GM18502 (cell line): ENCODE data around the gene PILRB.
"Not testable (repeated sequence)": the region's sequence is repeated elsewhere in the genome, so short reads cannot be mapped to it uniquely, and the experiment has no call there.

ENCODE experiments used
- ATAC-seq: cut with Tn5 transposase; IDR thresholded peaks from one replicate; pipeline ENCODE4 v1.9.1; 2021; ENCODE audit warnings: mild to moderate bottlenecking; ENCODE audit not compliant: unreplicated experiment, poor library complexity

Gene PILRB

GRCh38 chr7:100358027-100358856 is at the start of gene PILRB:
Gene PILRB, plus strand, starts transcription at chr7:100358117. Its CDS starts 186 bp downstream, at chr7:100358303.
- peak; percentile 49 for ATAC-seq

- ATAC-seq: not testable (repeated sequence)
These were observed 39.6 kb upstream of the PILRB start for GRCh38 chr7:100318329-100318728.

- not testable (repeated sequence) for ATAC-seq
These were observed 36.3 kb upstream of the PILRB start for GRCh38 chr7:100321648-100322047.

GRCh38 chr7:100324194-100324593 is 33.7 kb upstream of the PILRB start:
- ATAC-seq: not testable (repeated sequence)

GRCh38 chr7:100325671-100326070 is 32.2 kb upstream of the PILRB start:
- not testable (repeated sequence) for ATAC-seq

GRCh38 chr7:100326914-100327313 is 31.0 kb upstream of the PILRB start:
- not testable (repeated sequence) for ATAC-seq

- ATAC-seq: peak; percentile 95
These were observed 22.1 kb upstream of the PILRB start for GRCh38 chr7:100335566-100336466.

GRCh38 chr7:100338083-100338696 is 19.7 kb upstream of the PILRB start:
- ATAC-seq: not testable (repeated sequence)

- ATAC-seq: not testable (repeated sequence)
These were observed 16.6 kb upstream of the PILRB start for GRCh38 chr7:100341286-100341685.

- no peak for ATAC-seq
These were observed 15.2 kb upstream of the PILRB start for GRCh38 chr7:100342765-100343164.

GRCh38 chr7:100344124-100344559 is 13.8 kb upstream of the PILRB start:
- ATAC-seq: not testable (repeated sequence)

- peak; percentile 79 for ATAC-seq
These were observed 13.2 kb upstream of the PILRB start for GRCh38 chr7:100344560-100345287.

GRCh38 chr7:100345288-100345672 is 12.6 kb upstream of the PILRB start:
- ATAC-seq: peak; percentile 37

- ATAC-seq: no peak
These were observed 11.0 kb upstream of the PILRB start for GRCh38 chr7:100346921-100347320.

GRCh38 chr7:100348805-100349204 is 9.1 kb upstream of the PILRB start:
- no peak for ATAC-seq

- no peak for ATAC-seq
These were observed 8.2 kb upstream of the PILRB start for GRCh38 chr7:100349757-100350156.

- ATAC-seq: no peak
These were observed 6.3 kb upstream of the PILRB start for GRCh38 chr7:100351657-100352058.

GRCh38 chr7:100352230-100352781 is 5.6 kb upstream of the PILRB start:
- not testable (repeated sequence) for ATAC-seq

- ATAC-seq: no peak
These were observed 4.8 kb upstream of the PILRB start for GRCh38 chr7:100352984-100353684.
